Measurements from ENCODE around the gene PKP4. TPM values are rescaled to one million over a fixed set of nuclear protein-coding genes. Genes with fewer than 3 reads are reported as not detected.

PKP4 gene
- total and polyA plus RNA-seq, 2 donors (not counting 1 experiment from before 2014, with no cell fraction given): 2.0 to 13.3 TPM

DNA sequence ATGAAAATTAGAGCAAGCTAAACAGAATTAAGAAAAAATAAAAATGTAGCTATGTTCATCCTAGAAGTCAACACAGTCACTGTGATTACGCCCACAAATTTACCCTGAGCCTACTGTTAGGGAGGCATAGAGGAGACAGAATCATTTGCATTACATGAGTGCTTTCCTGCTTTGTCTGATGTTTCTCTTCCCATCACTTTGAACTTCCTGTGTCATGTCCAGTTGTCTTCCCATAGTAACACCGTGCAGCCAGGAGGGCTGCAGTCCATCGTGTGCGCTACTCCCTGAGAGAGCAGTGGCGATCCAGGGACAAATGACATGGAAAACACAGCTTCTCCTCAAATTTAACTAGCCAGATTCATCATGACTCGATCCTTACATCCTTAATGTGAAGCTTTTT, 188.5 kb downstream of the PKP4 start:
- Histone ChIP-seq H3K4me2 (replicated peaks; ENCODE audit: low read depth, low read length, poor library complexity, severe bottlenecking) (no peak overlapping the region), H3K27me3 (replicated peaks in 1 of 4; ENCODE audit: control extremely low read depth in 1 of 4, control insufficient read depth in 3 of 4, insufficient read depth in 4 of 4, low read length in 3 of 4) (no peaks in the 10 kb centered on the region), H3K4me3 (ENCODE audit: control extremely low read depth in 1 of 5, extremely low read depth in 1 of 5, insufficient read depth in 1 of 5, low read depth in 2 of 5, low read length in 4 of 5) (no peak overlapping the region), H3K9me3 (ENCODE audit: control extremely low read depth in 1 of 3, control insufficient read depth in 2 of 3, insufficient read depth in 1 of 3, low read length in 2 of 3) (no peaks in the 10 kb centered on the region), H3K27ac (ENCODE audit: low read length in 2 of 2) (no peak overlapping the region), H2AFZ (ENCODE audit: insufficient read depth, low read depth, low read length, poor library complexity, severe bottlenecking) (no peak overlapping the region), H4K20me1 (ENCODE audit: control insufficient read depth, insufficient read depth, low read length, poor library complexity, severe bottlenecking) (no peaks in the 10 kb centered on the region), H3K36me3 (replicated peaks in 1 of 2; ENCODE audit: control extremely low read depth in 1 of 2, control insufficient read depth in 1 of 2, extremely low read depth in 1 of 2, insufficient read depth in 2 of 2, low read length in 1 of 2) (no peaks in the 10 kb centered on the region), H3K9ac (ENCODE audit: low read length) (no peak overlapping the region), H3K4me1 (ENCODE audit: control insufficient read depth in 2 of 2, insufficient read depth in 2 of 2, low read length in 2 of 2) (peaks cover 0 to 3% of the 10 kb centered on the region in 2 donors), H3K79me2 (ENCODE audit: control insufficient read depth, insufficient read depth, low read length) (no peaks in the 10 kb centered on the region)
- no peak overlapping the region for H3K27ac Mint-ChIP-seq
- WGBS (ENCODE audit: insufficient coverage): 96% methylated on average over 5 of the region's 6 CpGs
- CTCF ChIA-PET: no interaction called here
- intact Hi-C loops (cut with micrococcal nuclease): no loop called here
- H3K4me3 Mint-ChIP-seq: no peak overlapping the region
- DNase-seq (no peak), ATAC-seq (ENCODE audit: low read depth) (no peak)
- H3K9me3 Mint-ChIP-seq (ENCODE audit: insufficient read depth): no peaks in the 10 kb centered on the region
- no peak for TF ChIP-seq EZH2 (IDR thresholded peaks at IDR 0.05; ENCODE audit: borderline replicate concordance, insufficient read depth, low read depth, low read length, poor library complexity, severe bottlenecking)
- TF ChIP-seq, protein P1, sequence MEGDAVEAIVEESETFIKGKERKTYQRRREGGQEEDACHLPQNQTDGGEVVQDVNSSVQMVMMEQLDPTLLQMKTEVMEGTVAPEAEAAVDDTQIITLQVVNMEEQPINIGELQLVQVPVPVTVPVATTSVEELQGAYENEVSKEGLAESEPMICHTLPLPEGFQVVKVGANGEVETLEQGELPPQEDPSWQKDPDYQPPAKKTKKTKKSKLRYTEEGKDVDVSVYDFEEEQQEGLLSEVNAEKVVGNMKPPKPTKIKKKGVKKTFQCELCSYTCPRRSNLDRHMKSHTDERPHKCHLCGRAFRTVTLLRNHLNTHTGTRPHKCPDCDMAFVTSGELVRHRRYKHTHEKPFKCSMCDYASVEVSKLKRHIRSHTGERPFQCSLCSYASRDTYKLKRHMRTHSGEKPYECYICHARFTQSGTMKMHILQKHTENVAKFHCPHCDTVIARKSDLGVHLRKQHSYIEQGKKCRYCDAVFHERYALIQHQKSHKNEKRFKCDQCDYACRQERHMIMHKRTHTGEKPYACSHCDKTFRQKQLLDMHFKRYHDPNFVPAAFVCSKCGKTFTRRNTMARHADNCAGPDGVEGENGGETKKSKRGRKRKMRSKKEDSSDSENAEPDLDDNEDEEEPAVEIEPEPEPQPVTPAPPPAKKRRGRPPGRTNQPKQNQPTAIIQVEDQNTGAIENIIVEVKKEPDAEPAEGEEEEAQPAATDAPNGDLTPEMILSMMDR (IDR thresholded peaks at IDR 0.05): no peak
- H3K4me1 Mint-ChIP-seq: peaks cover 2% of the 10 kb centered on the region
- POLR2A ChIA-PET: no interaction called here
- H3K27me3 Mint-ChIP-seq: no peaks in the 10 kb centered on the region

- POLR2A ChIA-PET: interaction anchor here (0.5 to 0.7 kb wide), 2 partner anchors 1162 to 1969 kb away, joined by 3 read pairs; no protein-coding TSS in a partner anchor
- ATAC-seq (ENCODE audit: low read depth) (no peak), DNase-seq (no peak)
- H3K9ac ChIP-seq (ENCODE audit: low read length): no peak overlapping the region
- CTCF ChIA-PET: no interaction called here
- WGBS (ENCODE audit: insufficient coverage): no CpG with 5 or more reads among the region's 2 CpGs
- no peak overlapping the region for H3K4me2 ChIP-seq (replicated peaks; ENCODE audit: low read depth, low read length, poor library complexity, severe bottlenecking)
- H3K36me3 ChIP-seq (replicated peaks in 1 of 2; ENCODE audit: control extremely low read depth in 1 of 2, control insufficient read depth in 1 of 2, extremely low read depth in 1 of 2, insufficient read depth in 2 of 2, low read length in 1 of 2): no peaks in the 10 kb centered on the region
- no peaks in the 10 kb centered on the region for H3K9me3 ChIP-seq (ENCODE audit: control extremely low read depth in 1 of 3, control insufficient read depth in 2 of 3, insufficient read depth in 1 of 3, low read length in 2 of 3)
- intact Hi-C loops (cut with micrococcal nuclease): no loop called here
- H3K4me1 ChIP-seq (ENCODE audit: control insufficient read depth in 2 of 2, insufficient read depth in 2 of 2, low read length in 2 of 2): no peaks in the 10 kb centered on the region
- no peak overlapping the region for H3K27ac ChIP-seq (ENCODE audit: low read length in 2 of 2)
- no peak overlapping the region for H2AFZ ChIP-seq (ENCODE audit: insufficient read depth, low read depth, low read length, poor library complexity, severe bottlenecking)
- TF ChIP-seq, protein P1 (IDR thresholded peaks at IDR 0.05): no peak
- no peak for TF ChIP-seq EZH2 (IDR thresholded peaks at IDR 0.05; ENCODE audit: borderline replicate concordance, insufficient read depth, low read depth, low read length, poor library complexity, severe bottlenecking)
- no peak overlapping the region for H3K4me3 ChIP-seq (ENCODE audit: control extremely low read depth in 1 of 5, extremely low read depth in 1 of 5, insufficient read depth in 1 of 5, low read depth in 2 of 5, low read length in 4 of 5)
- Mint-ChIP-seq H3K9me3 (ENCODE audit: insufficient read depth) (no peaks in the 10 kb centered on the region), H3K27ac (no peak overlapping the region), H3K27me3 (no peaks in the 10 kb centered on the region), H3K4me1 (no peaks in the 10 kb centered on the region), H3K4me3 (no peak overlapping the region)
- H3K27me3 ChIP-seq (replicated peaks in 1 of 4; ENCODE audit: control extremely low read depth in 1 of 4, control insufficient read depth in 3 of 4, insufficient read depth in 4 of 4, low read length in 3 of 4): no peaks in the 10 kb centered on the region
- no peaks in the 10 kb centered on the region for H3K79me2 ChIP-seq (ENCODE audit: control insufficient read depth, insufficient read depth, low read length)
- H4K20me1 ChIP-seq (ENCODE audit: control insufficient read depth, insufficient read depth, low read length, poor library complexity, severe bottlenecking): no peaks in the 10 kb centered on the region
These were observed 190.9 kb downstream of the PKP4 start for GRCh38 chr2:158647436-158648231.
